GM19193 (cell line): ENCODE data around the gene NOXO1.

Source experiments
- POLR2A ChIP-seq: IDR thresholded peaks from 4 replicates; pipeline ENCODE4 v1.6.1; 2011; ENCODE audit not compliant: insufficient read depth, insufficient read length; ENCODE audit errors: extremely low read depth

NOXO1 gene, protein sequence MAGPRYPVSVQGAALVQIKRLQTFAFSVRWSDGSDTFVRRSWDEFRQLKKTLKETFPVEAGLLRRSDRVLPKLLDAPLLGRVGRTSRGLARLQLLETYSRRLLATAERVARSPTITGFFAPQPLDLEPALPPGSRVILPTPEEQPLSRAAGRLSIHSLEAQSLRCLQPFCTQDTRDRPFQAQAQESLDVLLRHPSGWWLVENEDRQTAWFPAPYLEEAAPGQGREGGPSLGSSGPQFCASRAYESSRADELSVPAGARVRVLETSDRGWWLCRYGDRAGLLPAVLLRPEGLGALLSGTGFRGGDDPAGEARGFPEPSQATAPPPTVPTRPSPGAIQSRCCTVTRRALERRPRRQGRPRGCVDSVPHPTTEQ

GRCh38 chr16:1981398-1981836, at the start of gene NOXO1:
TSS of gene NOXO1 (minus strand) at chr16:1981469. CDS start at chr16:1981179, 290 bp downstream.
- no peak for TF ChIP-seq POLR2A

DNA sequence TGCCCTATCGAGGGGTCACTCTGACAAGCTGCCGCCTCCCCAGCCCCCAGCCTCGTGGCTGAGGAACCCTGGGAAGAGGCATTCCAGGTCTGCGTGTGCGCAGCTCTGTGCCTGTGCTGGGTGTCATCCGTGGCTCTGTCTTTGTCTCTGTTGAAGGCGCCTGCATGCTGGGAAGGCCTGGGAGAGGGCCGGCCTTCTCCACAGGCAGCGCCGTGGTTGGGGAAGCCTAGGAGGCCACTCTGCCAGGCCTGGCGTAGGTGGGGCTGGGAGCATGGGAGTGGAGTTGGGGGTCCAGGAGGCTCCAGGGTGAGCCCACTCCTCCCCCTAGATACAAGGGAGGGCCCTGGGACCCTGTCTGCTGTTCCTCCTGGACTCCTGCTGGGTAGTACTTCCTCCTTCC, 48.8 kb upstream of the NOXO1 start:
- no peak for TF ChIP-seq POLR2A

GRCh38 chr16:2029350-2029749, 48.1 kb upstream of the NOXO1 start:
- no peak for TF ChIP-seq POLR2A

GRCh38 chr16:2028620-2029220, 47.5 kb upstream of the NOXO1 start:
- no peak for TF ChIP-seq POLR2A

- TF ChIP-seq POLR2A = no peak
Measured at GRCh38 chr16:2028146-2028545, 46.9 kb upstream of the NOXO1 start.

- TF ChIP-seq POLR2A = no peak
Measured at GRCh38 chr16:2027024-2028010, 46.0 kb upstream of the NOXO1 start.

DNA sequence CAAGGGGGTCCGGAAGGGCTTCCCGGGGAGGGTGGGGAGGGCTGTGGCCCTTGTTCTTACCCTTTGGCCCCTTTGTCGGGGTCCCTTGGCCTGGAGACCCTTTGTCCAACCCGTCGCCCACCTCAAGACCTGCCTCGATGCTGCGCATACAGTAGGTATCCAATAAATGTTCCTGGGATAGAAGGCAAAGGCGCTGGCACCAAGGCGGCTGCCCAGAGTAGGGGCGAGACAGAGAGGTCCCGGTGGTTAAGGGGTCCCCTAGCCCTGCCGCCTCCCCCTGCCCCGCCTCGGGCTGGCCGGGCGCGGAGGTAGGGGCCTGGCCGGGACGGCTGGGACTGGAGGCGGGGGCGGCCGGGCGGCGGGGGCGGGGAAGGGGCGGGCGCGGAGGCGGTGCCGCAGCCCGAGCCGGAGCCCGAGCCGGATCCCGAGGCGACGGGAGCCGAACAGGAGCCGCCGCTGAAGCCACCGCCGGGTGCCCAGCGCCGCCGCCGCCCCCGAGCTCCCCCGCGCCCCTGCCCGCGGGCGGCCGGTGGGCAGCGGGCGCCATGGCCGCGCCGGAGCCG, 45.3 kb upstream of the NOXO1 start, which contains the start of gene NHERF2:
NHERF2 (plus strand) TSS at position 442 of the 563 bp plus-strand sequence; CDS start at position 546, 104 bp downstream.
- no peak for TF ChIP-seq POLR2A

- TF ChIP-seq POLR2A = no peak
Measured at GRCh38 chr16:2025878-2026460, 44.7 kb upstream of the NOXO1 start.

DNA sequence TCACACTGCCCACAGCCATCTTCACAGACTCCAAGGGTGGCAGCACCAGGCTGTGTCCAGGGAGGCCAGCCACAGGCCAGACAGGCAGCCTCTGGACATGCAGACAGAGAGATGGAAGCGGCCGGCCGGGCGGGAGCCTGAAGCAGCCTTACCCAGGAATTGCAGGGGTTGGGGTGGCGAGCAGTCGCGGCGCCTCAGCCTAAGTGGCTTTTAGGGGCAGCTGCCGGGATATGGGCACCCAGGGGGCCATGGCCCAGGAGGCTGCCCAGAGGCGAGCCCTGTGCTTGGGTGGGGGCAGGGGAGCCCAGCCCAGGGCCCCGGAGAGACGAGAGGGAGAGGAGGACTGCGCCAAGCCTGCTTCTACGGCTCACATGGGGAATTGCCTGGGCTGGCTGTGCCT, 44.0 kb upstream of the NOXO1 start:
- TF ChIP-seq POLR2A = no peak

DNA sequence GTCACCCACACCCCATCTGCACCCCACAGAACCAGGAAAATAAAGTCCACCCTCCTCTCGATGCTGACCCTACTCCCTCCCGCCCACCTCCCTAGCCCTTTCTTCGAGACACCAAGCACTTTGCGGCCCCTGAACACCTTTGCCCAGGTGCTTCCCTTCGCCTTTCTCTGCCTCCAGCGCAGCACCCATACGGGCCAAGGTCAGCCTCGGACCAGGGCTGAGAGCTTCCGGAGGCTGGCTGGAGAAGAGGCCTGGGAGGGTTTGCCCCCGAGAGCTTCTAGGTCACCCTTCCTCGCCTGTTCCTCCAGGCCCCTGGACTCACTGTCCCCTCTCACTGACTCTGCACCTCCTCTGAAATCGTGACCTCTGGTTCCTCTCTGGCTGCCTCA, 42.8 kb upstream of the NOXO1 start:
- no peak for TF ChIP-seq POLR2A

DNA sequence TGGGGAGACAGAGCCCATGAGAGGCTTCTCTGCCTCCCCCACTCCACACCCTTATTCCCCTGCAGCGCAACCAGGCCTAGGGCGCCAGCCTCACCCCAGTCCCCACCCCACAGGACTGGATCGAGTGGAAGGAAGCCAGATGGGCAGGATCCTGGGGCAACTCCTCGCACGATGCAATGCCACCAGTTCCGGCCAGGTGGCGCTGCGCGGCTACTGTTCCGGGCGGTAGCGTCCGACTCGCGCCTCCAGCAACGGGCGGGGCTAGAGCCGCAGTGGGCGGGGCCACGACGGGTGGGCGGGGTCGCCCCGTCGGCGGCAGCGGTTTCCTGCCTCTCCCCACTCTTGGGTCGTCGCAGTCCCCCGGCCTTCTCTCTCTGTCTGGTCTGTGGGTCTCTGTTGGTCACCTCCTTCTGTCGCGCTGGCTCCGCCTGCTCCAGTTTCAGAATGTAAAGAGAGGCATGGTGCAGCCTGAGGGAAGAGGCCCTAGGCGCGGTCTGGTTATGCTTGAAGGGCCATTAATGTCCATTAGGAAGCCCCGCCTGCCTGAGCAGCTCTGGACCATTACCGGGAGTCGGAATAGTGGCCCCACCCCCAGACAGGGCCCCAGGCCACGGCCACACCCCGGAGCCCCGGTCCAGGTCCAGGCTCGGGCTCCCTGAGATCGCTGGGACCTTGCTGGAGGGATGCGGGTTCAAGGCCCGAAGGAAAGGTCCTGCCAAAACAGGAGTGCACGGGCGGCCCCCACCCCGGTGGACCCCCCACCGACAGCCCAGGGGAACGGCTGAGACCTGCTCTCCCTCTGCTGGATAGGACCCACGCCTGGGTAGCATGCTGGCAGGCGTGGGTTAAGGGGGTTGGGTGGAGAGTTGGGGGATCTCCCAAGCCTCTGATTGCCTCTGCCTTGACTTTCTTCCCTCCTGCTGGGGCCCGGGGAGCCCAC, 42.1 kb upstream of the NOXO1 start:
- no peak for TF ChIP-seq POLR2A

- TF ChIP-seq POLR2A = no peak
Measured at GRCh38 chr16:2022723-2023091, 41.4 kb upstream of the NOXO1 start.
